ENCODE measurements around the gene METTL3. TPM values are rescaled to one million over a fixed set of nuclear protein-coding genes. Genes with fewer than 3 reads are reported as not detected.

METTL3 gene
- polyA plus RNA-seq, 3 donors, result 9.5 to 116 (median 10.8) TPM

DNA sequence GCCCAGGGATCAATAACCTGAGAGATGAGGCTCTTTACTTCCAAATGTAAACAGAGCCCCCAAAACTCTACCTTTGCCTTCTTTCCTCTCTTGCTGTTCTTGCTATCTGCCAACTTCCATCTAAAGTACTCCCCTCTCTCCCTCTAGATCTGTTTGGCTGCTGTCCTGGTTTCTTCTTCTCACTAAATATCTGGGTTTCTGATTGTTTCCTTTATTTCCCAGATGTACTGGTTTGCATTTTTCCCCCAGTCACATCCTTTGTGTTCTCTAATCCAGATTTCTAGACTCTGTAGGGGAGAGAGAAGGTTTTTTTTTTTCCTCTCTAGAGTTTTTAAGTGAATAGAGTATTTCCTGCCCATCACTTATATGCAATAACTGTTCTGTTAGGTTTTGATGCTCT lies 22.2 kb upstream of the METTL3 start:
- Histone ChIP-seq H3K4me3 (replicated peaks in 1 of 3; ENCODE audit: low read depth in 2 of 3, low read length in 3 of 3) (no peak overlapping the region), H3K9me3 (replicated peaks in 1 of 2; ENCODE audit: control insufficient read depth in 1 of 2, insufficient read depth in 1 of 2, low read length in 2 of 2) (peaks cover 0 to 18% of the 10 kb centered on the region in 2 donors), H3K4me1 (ENCODE audit: control insufficient read depth in 1 of 2, insufficient read depth in 2 of 2, low read length in 2 of 2) (no peaks in the 10 kb centered on the region), H3K9ac (ENCODE audit: insufficient read depth, low read length, poor library complexity, severe bottlenecking) (no peak overlapping the region), H3K4me2 (replicated peaks; ENCODE audit: extremely low read depth, low read length, poor library complexity, severe bottlenecking) (no peak overlapping the region), H3K27me3 (ENCODE audit: control insufficient read depth in 2 of 2, insufficient read depth in 2 of 2, low read length in 2 of 2) (peaks cover 47 to 48% of the 10 kb centered on the region in 2 donors), H3K36me3 (replicated peaks in 1 of 2; ENCODE audit: control insufficient read depth in 1 of 2, insufficient read depth in 2 of 2, low read length in 2 of 2) (no peaks in the 10 kb centered on the region), H3K27ac (ENCODE audit: low read depth in 1 of 2, low read length in 2 of 2) (no peak overlapping the region), H3K79me2 (ENCODE audit: insufficient read depth, low read length) (no peaks in the 10 kb centered on the region), H2AFZ (ENCODE audit: insufficient read depth, low read depth, low read length, poor library complexity, severe bottlenecking) (no peak overlapping the region), H4K20me1 (ENCODE audit: insufficient read depth, low read length) (no peaks in the 10 kb centered on the region)
- intact Hi-C loops (cut with micrococcal nuclease), result no loop called here
- DNase-seq, result no peak
- Mint-ChIP-seq H3K9me3 (peaks cover 0 to 5% (median 0%) of the 10 kb centered on the region in 7 donors), H3K36me3 (no peaks in the 10 kb centered on the region), H3K27me3 (ENCODE audit: low read depth in 3 of 3) (peaks cover 36 to 57% (median 38%) of the 10 kb centered on the region in 3 donors), H3K4me1 (peaks cover 14% of the 10 kb centered on the region), H3K4me3 (no peak overlapping the region), H3K27ac (no peak overlapping the region)
- TF ChIP-seq, protein P1, sequence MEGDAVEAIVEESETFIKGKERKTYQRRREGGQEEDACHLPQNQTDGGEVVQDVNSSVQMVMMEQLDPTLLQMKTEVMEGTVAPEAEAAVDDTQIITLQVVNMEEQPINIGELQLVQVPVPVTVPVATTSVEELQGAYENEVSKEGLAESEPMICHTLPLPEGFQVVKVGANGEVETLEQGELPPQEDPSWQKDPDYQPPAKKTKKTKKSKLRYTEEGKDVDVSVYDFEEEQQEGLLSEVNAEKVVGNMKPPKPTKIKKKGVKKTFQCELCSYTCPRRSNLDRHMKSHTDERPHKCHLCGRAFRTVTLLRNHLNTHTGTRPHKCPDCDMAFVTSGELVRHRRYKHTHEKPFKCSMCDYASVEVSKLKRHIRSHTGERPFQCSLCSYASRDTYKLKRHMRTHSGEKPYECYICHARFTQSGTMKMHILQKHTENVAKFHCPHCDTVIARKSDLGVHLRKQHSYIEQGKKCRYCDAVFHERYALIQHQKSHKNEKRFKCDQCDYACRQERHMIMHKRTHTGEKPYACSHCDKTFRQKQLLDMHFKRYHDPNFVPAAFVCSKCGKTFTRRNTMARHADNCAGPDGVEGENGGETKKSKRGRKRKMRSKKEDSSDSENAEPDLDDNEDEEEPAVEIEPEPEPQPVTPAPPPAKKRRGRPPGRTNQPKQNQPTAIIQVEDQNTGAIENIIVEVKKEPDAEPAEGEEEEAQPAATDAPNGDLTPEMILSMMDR (IDR thresholded peaks at IDR 0.05), result no peak

DNA sequence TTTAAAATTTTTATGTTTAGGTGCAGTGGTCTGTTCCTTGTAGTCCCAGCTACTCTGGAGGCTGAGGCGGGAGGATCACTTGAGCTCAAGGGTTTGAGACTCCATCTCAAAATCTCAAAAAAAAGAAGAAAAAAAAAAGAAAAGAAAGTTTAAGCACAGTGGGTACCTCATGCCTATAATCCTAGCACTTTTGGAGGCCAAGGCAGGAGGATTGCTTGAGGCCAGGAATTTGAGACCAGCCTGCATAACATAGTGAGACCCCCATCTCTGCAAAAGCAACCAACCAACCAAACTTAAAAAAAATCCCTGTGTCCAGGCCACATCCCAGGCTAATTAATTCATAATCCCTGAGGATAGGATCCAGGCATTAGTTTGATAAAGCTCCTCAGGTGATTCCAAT lies 18.4 kb upstream of the METTL3 start:
- Histone ChIP-seq H3K27ac (ENCODE audit: low read depth in 1 of 2, low read length in 2 of 2) (no peak overlapping the region), H3K9ac (ENCODE audit: insufficient read depth, low read length, poor library complexity, severe bottlenecking) (no peak overlapping the region), H3K4me3 (replicated peaks in 1 of 3; ENCODE audit: low read depth in 2 of 3, low read length in 3 of 3) (no peak overlapping the region), H2AFZ (ENCODE audit: insufficient read depth, low read depth, low read length, poor library complexity, severe bottlenecking) (no peak overlapping the region), H3K4me2 (replicated peaks; ENCODE audit: extremely low read depth, low read length, poor library complexity, severe bottlenecking) (no peak overlapping the region), H3K27me3 (ENCODE audit: control insufficient read depth in 2 of 2, insufficient read depth in 2 of 2, low read length in 2 of 2) (peaks cover 23 to 37% of the 10 kb centered on the region in 2 donors), H3K79me2 (ENCODE audit: insufficient read depth, low read length) (no peaks in the 10 kb centered on the region), H3K9me3 (replicated peaks in 1 of 2; ENCODE audit: control insufficient read depth in 1 of 2, insufficient read depth in 1 of 2, low read length in 2 of 2) (peaks cover 0 to 2% of the 10 kb centered on the region in 2 donors), H3K4me1 (ENCODE audit: control insufficient read depth in 1 of 2, insufficient read depth in 2 of 2, low read length in 2 of 2) (peaks cover 13 to 19% of the 10 kb centered on the region in 2 donors), H4K20me1 (ENCODE audit: insufficient read depth, low read length) (no peaks in the 10 kb centered on the region), H3K36me3 (replicated peaks in 1 of 2; ENCODE audit: control insufficient read depth in 1 of 2, insufficient read depth in 2 of 2, low read length in 2 of 2) (no peaks in the 10 kb centered on the region)
- peaks cover 15% of the 10 kb centered on the region for H3K4me1 Mint-ChIP-seq
- intact Hi-C loops (cut with micrococcal nuclease), result no loop called here
- no peak overlapping the region for H3K4me3 Mint-ChIP-seq
- peaks cover 31 to 48% (median 32%) of the 10 kb centered on the region in 3 donors for H3K27me3 Mint-ChIP-seq (ENCODE audit: low read depth in 3 of 3)
- H3K9me3 Mint-ChIP-seq, result peaks cover 0 to 4% (median 0%) of the 10 kb centered on the region in 7 donors
- no CpG with 5 or more reads among the region's 1 CpG for WGBS (ENCODE audit: insufficient coverage)
- no peak overlapping the region for H3K27ac Mint-ChIP-seq
- TF ChIP-seq, protein P1 (IDR thresholded peaks at IDR 0.05), result no peak
- peaks cover 0 to 2% of the 10 kb centered on the region in 2 donors for H3K36me3 Mint-ChIP-seq
- DNase-seq, result no peak
